KMS-11 (cell line): ENCODE results near the gene ATP5F1E.
A peak's percentile ranks its signal among the peaks of the same experiment; 100 is the strongest.

ENCODE experiments used
- H2AFZ ChIP-seq: fragments of 200-600 bp; sonication (generic); 2 replicates; pipeline ENCODE4 v1.6.1; 2016; ENCODE audit warnings: antibody characterized with exemption, mixed run types, low read depth
- H3K27ac ChIP-seq: fragments of 200-600 bp; sonication (generic); 2 replicates; pipeline ENCODE4 v1.6.1; 2016; ENCODE audit warnings: mild to moderate bottlenecking, mixed run types
- H3K27me3 ChIP-seq: fragments of 200-600 bp; sonication (generic); 2 replicates; pipeline ENCODE4 v1.6.1; 2017; ENCODE audit warnings: mild to moderate bottlenecking, low read depth, mixed run types, moderate library complexity; ENCODE audit not compliant: insufficient read depth
- H3K36me3 ChIP-seq: fragments of 200-600 bp; sonication (generic); 2 replicates; pipeline ENCODE4 v1.6.1; 2017; ENCODE audit warnings: mild to moderate bottlenecking, mixed run types; ENCODE audit not compliant: insufficient read depth
- H3K4me1 ChIP-seq: fragments of 200-600 bp; sonication (generic); 2 replicates; pipeline ENCODE4 v1.6.1; 2016; ENCODE audit warnings: mild to moderate bottlenecking, low read depth, mixed run types; ENCODE audit not compliant: poor library complexity, severe bottlenecking
- H3K4me2 ChIP-seq: fragments of 200-600 bp; sonication (generic); 2 replicates; pipeline ENCODE4 v1.7.0; 2016; ENCODE audit warnings: mild to moderate bottlenecking, mixed run types
- H3K4me3 ChIP-seq: fragments of 200-600 bp; sonication (generic); IDR thresholded peaks from 2 replicates; pipeline ENCODE4 v1.6.1; 2017; ENCODE audit warnings: low read depth, low read length, mixed read lengths; ENCODE audit not compliant: insufficient read depth
- H3K79me2 ChIP-seq: fragments of 200-600 bp; sonication (generic); 2 replicates; pipeline ENCODE4 v1.6.1; 2016; ENCODE audit warnings: low read depth, mixed run types; ENCODE audit not compliant: insufficient read depth
- H3K9ac ChIP-seq: fragments of 200-600 bp; sonication (generic); 2 replicates; pipeline ENCODE4 v1.6.1; 2016; ENCODE audit warnings: mild to moderate bottlenecking, mixed run types
- H4K20me1 ChIP-seq: fragments of 200-600 bp; sonication (generic); 2 replicates; pipeline ENCODE4 v1.6.1; 2016; ENCODE audit warnings: mild to moderate bottlenecking, mixed run types; ENCODE audit not compliant: insufficient read depth
- TF ChIP-seq, protein P1 (sequence below): fragments of 200-600 bp; sonication (generic); conservative IDR thresholded peaks from 2 replicates; pipeline ENCODE4 v1.6.1; 2017; ENCODE audit warnings: low read depth, mild to moderate bottlenecking, antibody characterized with exemption, low read length, moderate library complexity, mixed read lengths

ATP5F1E gene

DNA sequence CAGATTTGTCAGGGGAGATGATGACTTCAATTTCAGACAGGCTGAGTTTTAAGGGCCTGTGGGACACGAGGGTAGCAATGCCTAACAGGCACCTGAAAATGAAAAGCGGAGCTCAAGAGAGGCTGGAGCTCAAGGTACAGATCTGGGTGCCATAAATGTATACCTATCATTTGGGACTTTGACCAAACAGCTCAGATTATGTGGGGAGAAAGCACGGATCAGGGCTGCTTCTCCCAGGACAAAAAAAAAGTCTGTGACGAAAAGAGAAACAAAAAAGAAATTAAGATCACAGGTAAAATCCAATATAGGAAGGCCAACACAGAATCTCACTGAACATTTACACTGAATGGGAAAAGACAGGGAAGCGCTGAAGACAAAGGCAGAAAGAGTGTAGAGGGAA, 8.5 kb upstream of the ATP5F1E start:
- Histone ChIP-seq H3K36me3 (peaks cover 25% of the 10 kb centered on the region; the same call in 1 of the 2 replicates), H3K4me1 (peaks cover 39% of the 10 kb centered on the region), H2AFZ (no peak overlapping the region), H3K27me3 (no peaks in the 10 kb centered on the region), H3K79me2 (peaks cover 62% of the 10 kb centered on the region), H3K9ac (no peak overlapping the region), H4K20me1 (no peaks in the 10 kb centered on the region), H3K27ac (no peak overlapping the region), H3K4me2 (peak overlapping the region; percentile 19; the same call in 1 of the 2 replicates), H3K4me3 (no peak overlapping the region)
- TF ChIP-seq, protein P1, sequence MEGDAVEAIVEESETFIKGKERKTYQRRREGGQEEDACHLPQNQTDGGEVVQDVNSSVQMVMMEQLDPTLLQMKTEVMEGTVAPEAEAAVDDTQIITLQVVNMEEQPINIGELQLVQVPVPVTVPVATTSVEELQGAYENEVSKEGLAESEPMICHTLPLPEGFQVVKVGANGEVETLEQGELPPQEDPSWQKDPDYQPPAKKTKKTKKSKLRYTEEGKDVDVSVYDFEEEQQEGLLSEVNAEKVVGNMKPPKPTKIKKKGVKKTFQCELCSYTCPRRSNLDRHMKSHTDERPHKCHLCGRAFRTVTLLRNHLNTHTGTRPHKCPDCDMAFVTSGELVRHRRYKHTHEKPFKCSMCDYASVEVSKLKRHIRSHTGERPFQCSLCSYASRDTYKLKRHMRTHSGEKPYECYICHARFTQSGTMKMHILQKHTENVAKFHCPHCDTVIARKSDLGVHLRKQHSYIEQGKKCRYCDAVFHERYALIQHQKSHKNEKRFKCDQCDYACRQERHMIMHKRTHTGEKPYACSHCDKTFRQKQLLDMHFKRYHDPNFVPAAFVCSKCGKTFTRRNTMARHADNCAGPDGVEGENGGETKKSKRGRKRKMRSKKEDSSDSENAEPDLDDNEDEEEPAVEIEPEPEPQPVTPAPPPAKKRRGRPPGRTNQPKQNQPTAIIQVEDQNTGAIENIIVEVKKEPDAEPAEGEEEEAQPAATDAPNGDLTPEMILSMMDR: no peak

DNA sequence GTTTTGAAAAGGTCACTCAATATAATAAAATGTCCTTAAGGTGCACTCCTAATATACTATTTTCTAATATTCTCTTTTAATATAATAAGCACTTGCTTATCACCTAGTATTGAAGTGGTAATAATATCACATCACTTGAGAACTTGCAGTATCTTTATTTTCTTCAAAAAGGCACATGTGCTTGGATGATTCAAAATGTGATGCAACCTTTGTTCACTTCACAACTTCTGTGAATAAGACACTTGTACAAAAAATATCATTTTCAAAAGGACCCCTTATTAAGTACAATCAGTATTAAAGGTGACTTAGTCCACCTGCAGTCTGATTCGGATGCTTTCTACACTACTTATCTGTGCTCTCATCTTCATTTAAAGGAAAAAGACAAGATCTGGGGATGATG, 7.1 kb upstream of the ATP5F1E start:
- no peak overlapping the region for H3K9ac ChIP-seq
- H3K4me1 ChIP-seq: peaks cover 43% of the 10 kb centered on the region
- H3K4me2 ChIP-seq: no peak overlapping the region
- H2AFZ ChIP-seq: no peak overlapping the region
- no peak overlapping the region for H3K4me3 ChIP-seq
- peaks cover 62% of the 10 kb centered on the region for H3K79me2 ChIP-seq
- TF ChIP-seq, protein P1: no peak
- no peaks in the 10 kb centered on the region for H3K27me3 ChIP-seq
- H3K36me3 ChIP-seq: peaks cover 29% of the 10 kb centered on the region; the same call in 1 of the 2 replicates
- H4K20me1 ChIP-seq: no peaks in the 10 kb centered on the region
- H3K27ac ChIP-seq: no peak overlapping the region

DNA sequence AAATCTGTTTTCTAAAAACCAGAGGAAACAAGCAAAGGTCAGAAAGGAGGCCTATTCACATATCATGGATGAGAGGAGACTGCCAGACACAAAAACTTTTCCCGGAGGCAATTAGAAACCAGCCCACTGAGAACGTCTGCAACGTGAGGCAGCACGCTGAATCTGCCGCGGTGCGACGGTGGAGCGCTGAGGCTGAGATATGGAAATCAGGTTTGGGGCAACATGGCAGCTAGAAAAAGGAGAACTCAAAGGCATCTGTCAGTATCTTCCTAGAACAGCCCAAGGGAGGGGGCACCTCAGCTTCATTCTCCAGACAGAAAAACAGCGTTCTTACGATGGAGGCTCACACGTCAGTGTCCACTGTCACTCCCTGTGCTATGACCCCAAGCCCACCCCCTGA, 5.3 kb upstream of the ATP5F1E start:
- Histone ChIP-seq H2AFZ (no peak overlapping the region), H3K79me2 (peaks cover 60% of the 10 kb centered on the region), H3K4me2 (no peak overlapping the region), H3K4me1 (peaks cover 54% of the 10 kb centered on the region), H3K36me3 (peaks cover 29% of the 10 kb centered on the region; the same call in 1 of the 2 replicates), H3K4me3 (no peak overlapping the region), H3K27me3 (no peaks in the 10 kb centered on the region), H3K27ac (no peak overlapping the region), H3K9ac (no peak overlapping the region), H4K20me1 (no peaks in the 10 kb centered on the region)
- TF ChIP-seq, protein P1: no peak

DNA sequence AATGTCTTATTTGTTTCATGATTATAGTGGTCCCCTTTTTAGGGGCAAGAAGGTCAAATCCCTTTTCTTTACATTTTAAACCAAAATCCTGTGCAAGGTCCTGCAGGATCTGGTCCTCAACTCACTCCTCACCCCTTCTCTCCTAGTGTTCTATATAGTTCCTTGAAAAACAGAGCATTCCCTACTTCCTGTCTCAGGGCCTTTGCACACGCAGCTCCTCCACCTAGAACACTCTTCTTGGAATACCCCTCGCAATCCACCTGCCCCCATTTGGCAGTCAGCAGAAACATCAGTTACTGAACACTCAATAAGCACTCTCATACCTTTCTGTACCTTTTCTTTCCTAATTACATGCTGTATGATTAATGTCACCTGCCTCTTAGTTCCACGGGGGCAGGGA, 3.2 kb upstream of the ATP5F1E start:
- Histone ChIP-seq H3K36me3 (peaks cover 29% of the 10 kb centered on the region; the same call in 1 of the 2 replicates), H3K27me3 (no peaks in the 10 kb centered on the region), H3K27ac (no peak overlapping the region), H4K20me1 (no peaks in the 10 kb centered on the region), H2AFZ (no peak overlapping the region), H3K4me1 (peaks cover 46% of the 10 kb centered on the region), H3K79me2 (peaks cover 56% of the 10 kb centered on the region), H3K9ac (no peak overlapping the region), H3K4me3 (no peak overlapping the region), H3K4me2 (no peak overlapping the region)
- TF ChIP-seq, protein P1: no peak
